ENCODE measurements around the gene PLEKHA7.

- no peak for TF ChIP-seq EZH2 (IDR thresholded peaks at IDR 0.05; ENCODE audit: borderline replicate concordance, low read depth, low read length, poor library complexity, severe bottlenecking)
- TF ChIP-seq CTCF (conservative IDR thresholded peaks at IDR 0.05; ENCODE audit: low read depth, low read length): no peak
These were observed 202.8 kb downstream of the PLEKHA7 start for GRCh38 chr11:16811136-16812020.
